ENCODE results near the gene CLIC4.
"Not testable (repeated sequence)": the region's sequence is repeated elsewhere in the genome, so short reads cannot be mapped to it uniquely, and the experiment has no call there.

Gene CLIC4

DNA sequence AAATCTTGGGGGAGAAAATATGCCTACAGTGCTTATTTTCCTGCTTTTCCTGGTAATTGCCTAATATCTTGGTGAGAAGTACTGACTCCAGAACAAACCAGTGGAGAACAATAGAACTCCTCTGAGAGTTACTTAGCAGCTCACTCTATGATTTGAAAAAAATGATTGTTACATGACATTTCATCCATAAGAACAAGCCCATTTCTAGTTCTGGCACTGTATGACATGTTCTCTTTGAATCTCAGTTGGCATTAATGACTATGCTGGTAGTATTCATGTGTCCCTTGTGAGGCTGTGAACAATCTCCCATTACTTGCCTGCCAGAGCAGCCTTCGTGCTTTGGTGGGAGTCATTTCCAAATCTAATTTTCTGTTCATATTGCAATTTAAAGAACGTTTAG, 58.0 kb downstream of the CLIC4 start:
- FAIRE-seq: no peak
- DNase-seq (ENCODE audit: insufficient read length, low spot score): no peak

DNA sequence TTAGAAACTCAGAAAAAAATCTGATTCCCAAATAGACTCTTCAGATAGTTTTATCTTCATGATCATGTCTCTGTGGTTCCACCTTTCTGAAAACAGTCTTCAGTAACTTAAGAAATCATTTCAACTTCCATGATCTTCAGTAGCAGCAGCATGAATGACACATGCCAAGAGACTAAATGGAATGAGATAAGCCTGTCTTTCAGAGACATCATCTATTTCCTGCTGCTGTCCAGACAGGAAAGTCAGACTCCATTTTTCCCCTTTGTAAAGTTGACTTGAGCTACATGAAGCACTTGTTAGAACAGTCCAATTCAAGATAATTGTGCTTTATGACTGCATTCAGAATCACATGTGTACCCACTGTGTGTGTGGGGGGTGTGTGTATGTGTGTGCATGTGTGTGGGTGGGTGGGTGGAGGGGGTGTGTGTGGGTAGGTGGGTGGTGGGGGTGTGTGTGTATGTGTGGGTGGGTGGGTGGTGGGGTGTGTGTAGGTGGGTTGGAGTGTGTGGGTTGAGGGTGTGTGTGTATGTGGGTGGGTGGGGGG, 58.8 kb downstream of the CLIC4 start:
- no peak for DNase-seq (ENCODE audit: insufficient read length, low spot score)
- no peak for FAIRE-seq

DNA sequence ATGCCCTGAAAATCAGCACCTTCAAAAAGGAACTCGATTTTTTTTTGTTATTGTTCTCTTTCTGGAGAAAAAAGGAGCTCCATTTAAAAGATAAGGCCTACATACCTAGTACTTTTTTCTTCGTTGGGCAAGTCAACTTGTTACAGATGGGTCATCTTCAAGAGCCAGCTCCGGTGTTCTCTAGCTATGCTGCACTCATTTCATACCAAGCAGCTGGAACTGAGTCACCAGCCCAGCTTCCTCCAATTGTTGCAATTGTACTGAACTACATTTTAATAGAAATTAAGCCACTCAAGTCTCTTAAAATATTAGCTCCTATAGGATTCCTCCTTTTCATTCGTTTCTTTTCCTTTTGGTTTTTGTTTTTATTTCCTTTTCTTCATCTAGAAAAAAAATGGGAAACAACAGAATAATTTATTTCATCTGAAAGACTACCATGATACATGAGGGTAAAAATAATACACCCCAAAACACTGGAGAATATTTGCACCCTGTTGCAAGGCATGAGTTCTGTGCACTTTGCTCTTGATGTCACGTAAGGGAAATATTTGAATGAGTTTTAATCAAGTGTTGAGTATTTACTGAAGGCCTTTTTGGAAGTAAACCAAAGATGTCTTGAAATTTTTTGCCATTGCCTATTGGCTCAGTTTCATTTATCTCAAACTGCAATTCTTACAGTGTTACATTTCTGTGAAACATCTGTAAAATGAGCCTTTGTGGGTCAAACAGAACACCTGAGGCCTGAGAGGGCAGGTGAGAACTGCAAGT, 60.5 kb downstream of the CLIC4 start:
- no peak for FAIRE-seq
- DNase-seq (ENCODE audit: insufficient read length, low spot score): peak; percentile 39

DNA sequence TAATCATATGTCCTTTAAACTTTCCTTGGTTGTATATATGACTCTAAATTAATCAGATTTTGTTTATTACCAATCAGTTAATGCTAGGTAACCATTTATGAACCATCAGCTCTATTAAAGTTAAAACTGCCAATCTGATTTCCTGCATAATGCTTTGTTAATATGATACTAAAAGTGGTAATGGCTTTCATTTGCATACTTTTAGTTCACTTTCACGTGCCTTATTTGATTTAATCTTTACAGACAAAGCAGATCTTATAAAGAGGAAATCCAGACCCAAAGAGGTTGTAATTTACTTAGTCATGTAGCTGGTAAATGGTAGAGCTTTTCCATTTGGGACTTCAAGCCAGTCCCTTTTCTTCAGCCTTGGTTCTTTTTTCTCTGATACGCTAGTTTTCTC, 61.3 kb downstream of the CLIC4 start:
- no peak for FAIRE-seq

DNA sequence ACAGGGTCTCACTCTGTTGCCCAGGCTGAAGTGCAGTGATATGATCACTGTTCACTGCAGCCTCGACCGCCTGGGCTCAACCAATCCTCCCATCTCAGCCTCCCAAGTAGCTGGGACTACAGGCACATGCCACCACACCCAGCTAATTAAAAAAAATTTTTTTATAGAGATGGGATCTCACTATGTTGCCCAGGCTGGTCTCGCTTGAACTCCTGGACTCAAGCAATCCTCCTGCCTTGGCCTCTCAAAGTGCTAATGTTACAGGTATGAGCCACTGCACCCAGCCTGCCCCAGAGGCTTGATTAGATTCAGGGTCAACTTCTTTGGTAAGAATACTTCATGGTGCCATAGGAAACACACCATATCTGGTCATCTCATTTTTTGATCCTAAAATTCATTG, 66.2 kb downstream of the CLIC4 start:
- DNase-seq (ENCODE audit: insufficient read length, low spot score); FAIRE-seq: not testable (repeated sequence)

More for the DNA sequence above, 61.3 kb downstream of the CLIC4 start:
- no peak for DNase-seq (ENCODE audit: insufficient read length, low spot score)

DNA sequence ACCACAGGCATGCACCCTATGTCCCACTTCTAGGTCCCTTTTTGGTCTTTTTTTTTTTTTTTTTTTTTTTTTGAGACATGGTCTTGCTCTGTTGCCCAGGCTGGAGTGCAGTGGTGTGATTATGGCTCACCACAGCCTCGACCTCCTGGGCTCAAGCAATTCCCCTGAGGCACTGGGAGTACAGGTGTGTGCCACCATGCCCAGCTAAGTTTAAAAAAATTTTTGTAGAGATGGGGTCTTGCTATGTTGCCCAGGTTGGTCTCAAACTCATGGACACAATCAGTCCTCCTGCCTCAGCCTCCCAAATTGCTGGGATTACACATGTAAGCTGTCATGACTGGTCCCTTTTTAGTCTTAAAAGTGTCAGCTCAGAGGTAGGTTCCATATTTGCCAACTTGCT, 75.0 kb downstream of the CLIC4 start:
- not testable (repeated sequence) for DNase-seq (ENCODE audit: insufficient read length, low spot score); FAIRE-seq

DNA sequence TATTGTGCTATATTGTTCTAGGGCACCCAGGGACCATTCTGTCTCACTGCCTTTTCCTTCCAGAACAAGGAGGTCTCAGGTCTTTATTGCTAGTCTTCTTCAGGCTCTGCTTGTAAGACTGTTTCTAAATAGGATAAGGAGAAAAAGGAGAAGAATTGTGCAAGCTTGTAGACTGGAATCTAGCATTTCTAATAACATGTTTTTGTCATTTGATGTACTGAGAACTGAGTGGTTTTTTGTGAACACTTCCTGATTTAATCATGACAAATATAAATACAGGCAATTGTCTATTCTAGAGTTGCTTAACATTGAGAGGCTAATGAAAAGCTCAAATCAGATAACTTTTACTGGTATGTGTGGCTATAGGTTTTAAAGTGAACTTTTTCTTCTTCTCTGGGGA, 77.6 kb downstream of the CLIC4 start:
- no peak for DNase-seq (ENCODE audit: insufficient read length, low spot score)
- no peak for FAIRE-seq

DNA sequence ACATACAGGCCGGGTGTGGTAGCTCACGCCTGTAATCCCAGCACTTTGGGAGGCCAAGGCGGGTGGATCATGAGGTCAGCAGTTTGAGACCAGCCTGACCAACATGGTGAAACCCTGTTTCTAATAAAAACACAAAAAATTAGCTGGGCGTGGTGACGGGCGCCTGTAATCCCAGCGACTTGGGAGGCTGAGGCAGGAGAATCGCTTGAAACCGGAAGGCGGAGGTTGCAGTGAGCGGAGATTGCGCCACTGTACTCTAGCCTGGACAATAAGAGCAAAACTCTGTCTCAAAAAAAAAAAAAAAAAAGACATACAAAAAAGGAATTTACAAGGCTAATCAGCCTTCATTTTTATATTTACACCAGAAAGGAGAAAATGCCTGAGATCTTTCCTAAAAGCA, 78.2 kb downstream of the CLIC4 start:
- not testable (repeated sequence) for DNase-seq (ENCODE audit: insufficient read length, low spot score); FAIRE-seq

DNA sequence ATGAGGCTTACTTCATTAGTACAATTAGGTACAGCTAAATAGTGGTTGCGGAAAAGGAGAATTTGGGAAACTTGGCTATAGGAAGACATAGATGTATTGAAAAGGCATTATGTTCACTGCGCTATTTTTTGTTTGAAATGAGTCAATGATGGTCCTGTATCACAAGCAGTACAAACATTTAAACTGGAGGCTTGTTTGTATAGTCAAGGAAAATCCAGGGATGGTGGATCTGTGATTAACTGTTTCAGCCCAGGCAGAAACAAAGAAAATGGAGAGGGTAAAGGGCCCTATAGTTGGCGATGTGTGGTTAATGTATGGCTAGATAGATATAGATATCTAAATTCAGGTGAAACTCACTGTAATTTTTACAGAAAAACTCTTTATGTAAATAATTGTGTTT, 79.9 kb downstream of the CLIC4 start:
- FAIRE-seq (no peak), DNase-seq (ENCODE audit: insufficient read length, low spot score) (no peak)

DNA sequence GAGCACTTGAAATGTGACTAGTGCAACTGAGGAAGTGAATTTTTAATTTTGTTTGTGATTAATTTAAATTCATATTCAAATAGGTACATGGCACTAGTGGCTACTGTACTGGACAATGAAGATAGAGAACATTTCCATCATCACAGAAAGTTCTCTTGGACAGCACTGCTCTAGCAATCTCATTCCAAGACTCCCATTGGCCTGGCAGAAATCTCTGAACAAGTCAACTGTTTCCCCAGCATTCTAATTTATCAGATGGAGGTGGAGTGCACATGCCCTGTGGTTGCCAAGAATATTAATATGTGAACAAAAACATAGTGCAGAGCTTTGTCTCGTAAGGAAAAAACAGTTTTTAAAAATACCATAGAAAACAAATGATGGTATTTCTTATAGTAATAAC, 81.3 kb downstream of the CLIC4 start:
- FAIRE-seq: no peak
- DNase-seq (ENCODE audit: insufficient read length, low spot score): no peak

DNA sequence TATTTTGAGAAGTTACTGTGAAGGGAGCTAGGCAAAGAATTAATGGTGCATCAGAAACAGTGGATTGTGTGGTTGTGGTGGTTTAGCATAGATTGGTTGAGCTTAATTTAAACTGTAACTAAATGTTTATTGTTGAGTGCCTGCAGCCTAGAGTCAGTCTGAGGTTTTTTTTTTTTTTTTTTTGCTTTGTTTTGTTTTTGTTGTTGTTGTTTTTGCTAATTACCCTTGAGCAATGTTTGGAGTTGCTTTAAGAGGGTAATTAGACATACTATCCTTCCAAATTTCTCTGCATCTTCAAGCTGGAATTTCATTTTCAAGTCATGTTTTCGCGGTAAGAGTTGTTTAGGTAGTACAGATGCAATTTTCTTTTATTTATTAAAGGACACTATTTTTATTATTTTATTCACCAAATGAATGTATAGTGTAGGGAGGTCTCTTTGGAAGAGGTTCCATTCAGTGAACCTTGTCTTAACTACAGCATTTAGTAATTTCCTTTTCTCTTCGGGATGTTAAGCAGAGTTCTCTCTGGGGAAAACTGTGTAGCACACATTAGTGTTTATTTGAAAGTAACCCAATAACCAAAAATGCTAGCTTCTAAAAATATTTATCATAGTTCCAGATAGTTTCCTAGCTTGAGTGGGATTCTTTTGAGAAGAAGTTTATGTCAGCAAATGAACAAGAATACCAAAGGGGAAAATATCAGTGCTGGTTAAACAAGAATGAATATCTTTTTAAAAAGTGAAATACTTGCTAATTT, 82.3 kb downstream of the CLIC4 start:
- FAIRE-seq: no peak
- no peak for DNase-seq (ENCODE audit: insufficient read length, low spot score)

DNA sequence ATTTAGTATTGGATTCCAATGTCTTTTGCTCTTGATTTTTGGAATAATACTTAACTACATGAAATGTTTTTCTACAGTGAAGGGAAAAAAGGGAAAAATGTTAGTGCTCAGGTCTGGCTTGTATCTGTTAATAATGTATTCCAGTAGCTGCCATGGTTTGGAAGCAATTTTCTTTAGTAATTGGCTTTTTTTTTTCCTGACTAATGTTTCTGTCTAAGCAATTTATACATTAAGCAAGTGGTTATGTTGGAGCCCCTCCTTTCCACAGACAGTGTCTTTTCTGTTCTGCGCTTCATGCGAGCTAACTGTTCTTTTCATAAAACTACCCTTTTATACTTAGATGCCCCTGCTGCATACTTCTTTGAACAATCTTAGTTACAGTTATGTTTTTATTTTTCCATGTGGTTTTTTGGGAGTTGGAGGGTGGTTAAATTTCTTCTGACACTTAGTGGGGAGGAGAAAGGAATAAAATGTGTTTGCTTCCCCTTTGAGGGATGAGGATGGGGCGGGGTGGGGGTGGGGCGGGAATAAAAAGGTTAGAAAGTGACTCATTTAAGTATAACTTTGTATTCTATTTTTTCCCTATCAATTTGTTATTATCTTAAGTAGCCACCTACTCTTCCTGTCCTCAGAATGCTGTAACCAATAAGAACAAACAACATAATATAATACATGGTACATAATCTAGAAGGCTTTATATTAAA, 83.1 kb downstream of the CLIC4 start:
- no peak for FAIRE-seq
- DNase-seq (ENCODE audit: insufficient read length, low spot score): no peak

DNA sequence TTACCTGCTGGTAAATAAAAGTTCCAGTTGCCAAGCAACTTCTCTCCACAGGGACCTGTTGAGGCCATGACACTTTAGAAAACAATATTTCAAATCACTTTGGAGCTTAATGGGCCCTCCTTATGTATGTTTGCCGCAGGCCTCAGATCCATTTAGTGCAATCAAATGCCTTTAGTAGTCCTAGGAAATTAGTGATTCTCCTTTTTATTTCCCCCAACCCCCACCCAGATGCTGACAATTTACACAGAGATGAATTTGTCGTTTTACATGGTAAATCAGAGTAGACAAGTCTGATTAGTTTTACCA, 83.6 kb downstream of the CLIC4 start:
- no peak for DNase-seq (ENCODE audit: insufficient read length, low spot score)

DNA sequence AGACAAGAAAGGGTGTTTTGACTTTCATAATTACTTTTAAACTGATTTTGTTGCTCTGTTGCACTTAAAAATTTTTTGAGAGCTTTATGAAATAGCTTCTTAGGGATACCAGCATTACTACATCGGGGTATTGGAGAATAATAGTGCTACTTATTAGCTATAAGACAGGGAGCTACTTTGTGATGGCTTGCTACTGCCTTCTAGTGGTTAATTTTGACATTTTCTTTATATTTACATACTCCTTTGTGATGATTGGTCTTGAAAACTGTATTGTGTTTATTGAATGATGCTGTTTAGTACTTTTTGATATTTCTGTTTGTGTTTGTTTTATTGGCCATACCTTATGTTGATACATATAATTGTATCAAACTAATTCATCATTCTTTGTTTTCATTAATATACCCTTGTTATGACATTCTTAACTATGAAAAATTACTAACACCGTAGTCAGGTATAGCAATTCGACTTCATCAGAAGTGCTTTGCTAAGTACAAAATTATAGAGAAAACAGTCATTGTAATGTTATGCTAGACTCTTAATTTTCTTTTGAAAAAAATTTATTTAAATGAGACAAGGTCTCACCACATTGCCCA, 85.5 kb downstream of the CLIC4 start:
- DNase-seq (ENCODE audit: insufficient read length, low spot score): peak; percentile 45
- FAIRE-seq: no peak

More for the DNA sequence above, 83.6 kb downstream of the CLIC4 start:
- no peak for FAIRE-seq

DNA sequence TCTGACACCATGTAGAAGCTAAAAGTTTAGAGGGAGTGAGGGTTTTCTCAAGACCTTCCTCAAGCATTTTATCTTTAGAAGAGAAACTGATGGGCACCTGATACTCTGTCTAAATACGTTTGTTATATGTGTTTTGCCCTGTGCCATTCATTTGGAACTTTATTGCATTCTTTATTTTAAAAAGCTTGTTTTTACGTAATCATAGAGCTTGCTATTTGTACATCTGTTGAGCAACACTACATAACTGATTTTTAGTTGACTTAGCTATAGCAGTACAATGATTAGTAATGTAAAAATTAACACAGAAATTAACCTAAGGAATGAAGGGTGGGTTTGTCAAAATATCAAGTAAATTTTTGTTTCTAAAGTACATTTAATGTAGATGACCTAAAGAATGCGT, 96.3 kb downstream of the CLIC4 start:
- DNase-seq (ENCODE audit: insufficient read length, low spot score) (no peak), FAIRE-seq (no peak)

DNA sequence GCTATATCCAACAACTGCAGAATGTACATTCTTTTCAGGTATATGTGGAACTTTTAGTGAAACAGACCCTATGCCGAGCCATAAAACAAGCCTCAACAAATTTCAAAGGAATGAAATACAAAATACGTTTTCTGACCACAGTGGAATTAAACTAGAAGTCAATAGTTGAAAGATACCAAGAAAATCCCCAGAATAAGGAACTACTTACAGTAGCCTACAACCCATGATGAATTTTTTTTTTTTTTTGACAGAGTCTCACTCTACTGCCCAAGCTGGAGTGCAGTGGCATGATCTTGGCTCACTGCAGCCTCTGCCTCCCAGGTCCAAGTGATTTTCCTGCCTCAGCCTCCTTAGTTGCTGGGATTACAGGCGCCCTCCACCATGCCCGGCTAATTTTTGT, 101.4 kb downstream of the CLIC4 start:
- DNase-seq (ENCODE audit: insufficient read length, low spot score) (no peak), FAIRE-seq (no peak)

DNA sequence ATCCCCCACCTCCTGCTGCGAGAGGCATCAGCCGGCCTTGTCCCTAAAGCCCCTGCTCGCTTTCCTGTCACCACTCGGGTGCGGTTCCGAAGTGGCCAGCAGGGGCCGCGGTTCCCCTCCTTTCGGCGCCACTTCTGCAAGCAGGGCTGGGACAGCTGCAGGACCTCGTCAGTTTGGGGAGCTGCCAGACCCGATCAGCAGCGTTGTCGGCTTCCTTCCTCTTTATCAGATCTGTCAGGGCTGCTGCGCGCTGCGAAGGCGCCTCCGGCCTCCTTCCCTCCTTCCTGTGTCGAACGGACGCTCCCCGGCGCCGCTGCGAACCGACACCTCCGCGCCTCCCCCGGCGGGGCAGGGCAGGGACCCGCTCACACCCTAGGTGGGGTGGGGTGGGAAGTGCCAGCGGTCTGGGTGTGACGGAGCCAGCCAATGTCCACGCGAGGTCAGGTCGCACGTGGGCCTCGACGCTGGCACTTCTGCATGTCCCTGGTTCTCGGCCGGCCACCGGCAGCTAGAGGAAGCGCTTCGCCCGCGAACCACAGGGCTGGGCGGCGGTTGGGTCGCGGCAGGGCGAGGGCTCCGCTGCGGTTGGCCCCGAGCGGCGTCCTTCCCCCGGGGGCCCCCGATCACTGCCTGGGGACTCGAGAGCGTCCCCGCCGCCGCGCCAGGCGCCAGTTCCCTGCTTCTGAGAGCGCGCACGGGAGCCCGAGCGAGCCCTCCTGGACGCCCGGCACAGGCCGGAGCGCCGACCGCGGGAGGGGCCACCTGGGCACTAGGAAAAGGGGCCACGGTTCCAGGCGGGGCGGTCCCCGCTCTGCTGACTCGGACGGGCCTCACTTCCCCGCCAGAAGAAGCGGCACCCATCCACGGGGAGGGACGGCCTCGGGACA, 103.0 kb downstream of the CLIC4 start:
- peak; percentile 81 for DNase-seq (ENCODE audit: insufficient read length, low spot score)
- FAIRE-seq: peak; percentile 16

DNA sequence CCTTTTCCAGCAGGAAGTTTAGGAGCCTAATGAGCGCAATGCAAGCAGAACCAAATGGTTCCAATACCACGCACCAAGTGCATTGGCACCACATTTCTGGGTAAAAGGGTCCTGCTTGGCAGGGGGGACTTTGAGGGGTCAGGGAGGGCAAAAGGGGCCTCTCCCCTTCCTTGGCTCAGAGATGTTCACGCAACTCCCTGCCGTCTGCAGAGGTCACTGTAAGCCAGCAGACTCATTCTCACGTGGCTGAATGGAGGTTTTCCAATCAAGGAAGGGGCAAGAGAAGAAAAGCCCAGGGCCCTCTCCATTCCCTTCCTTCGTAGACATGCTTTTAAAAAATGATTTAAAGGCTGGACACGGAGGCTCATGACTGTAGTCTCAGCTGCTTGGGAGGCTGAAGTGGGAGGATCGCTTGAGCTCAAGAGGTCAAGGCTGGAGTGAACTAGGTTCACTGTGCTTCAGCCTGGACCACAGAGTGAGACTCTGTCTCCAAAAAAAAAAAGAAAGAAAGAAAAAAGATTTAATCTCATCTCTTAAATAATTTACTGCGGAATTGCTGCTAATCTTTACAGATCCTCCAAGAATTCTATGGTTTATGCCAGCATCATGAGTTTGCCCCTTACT, 104.5 kb downstream of the CLIC4 start:
- peak; percentile 48 for DNase-seq (ENCODE audit: insufficient read length, low spot score)
- no peak for FAIRE-seq

DNA sequence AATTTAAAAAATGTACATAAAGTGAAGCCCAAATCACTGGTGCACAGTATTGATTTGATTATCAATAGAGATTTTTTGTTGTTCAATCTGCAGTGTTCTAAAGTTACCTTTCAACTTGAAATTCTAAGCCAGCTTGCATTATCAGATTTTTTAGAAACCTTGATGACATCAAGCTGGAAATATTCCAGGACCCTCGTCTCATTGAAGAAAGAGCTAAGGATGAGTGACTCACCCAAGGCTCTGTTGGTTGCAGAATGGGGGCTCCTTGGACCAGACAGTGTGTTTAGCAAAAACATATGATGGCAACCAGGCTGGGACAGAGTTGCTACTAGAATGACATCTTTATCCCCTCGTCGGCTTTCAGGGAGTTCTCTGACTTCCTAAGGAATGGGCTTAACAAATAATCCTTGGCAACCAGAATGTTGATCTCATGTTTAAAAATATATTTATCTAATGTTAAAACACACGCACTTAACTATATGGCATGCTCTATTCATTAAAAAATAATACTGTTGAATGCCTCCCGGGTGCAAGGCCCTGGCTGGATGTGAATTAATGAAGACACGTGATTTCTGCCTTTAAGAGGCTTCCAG, 105.2 kb downstream of the CLIC4 start:
- FAIRE-seq: no peak
- DNase-seq (ENCODE audit: insufficient read length, low spot score): no peak
